ENCODE results near the gene MEFV.

Gene MEFV

GRCh38 chr16:3295783-3296182 is 39.4 kb upstream of the MEFV start:
- H3K27ac ChIP-seq (ENCODE audit: poor library complexity, severe bottlenecking), result no peak overlapping the region
- no peak for ATAC-seq (ENCODE audit: low read depth)
- peaks cover 44% of the 10 kb centered on the region for H3K36me3 ChIP-seq (ENCODE audit: low read depth)
- TF ChIP-seq CTCF (IDR thresholded peaks at IDR 0.05; ENCODE audit: poor library complexity, severe bottlenecking), result no peak
- no peaks in the 10 kb centered on the region for H3K27me3 ChIP-seq (ENCODE audit: insufficient read depth, poor library complexity, severe bottlenecking)
- no peak overlapping the region for H3K4me3 ChIP-seq (ENCODE audit: severe bottlenecking)
- DNase-seq (ENCODE audit: low spot score), result no peak
- no peaks in the 10 kb centered on the region for H3K4me1 ChIP-seq (ENCODE audit: insufficient read depth, poor library complexity, severe bottlenecking)
- peaks cover 21% of the 10 kb centered on the region for H3K9me3 ChIP-seq (ENCODE audit: severe bottlenecking)

- H3K36me3 ChIP-seq (ENCODE audit: low read depth), result peaks cover 50% of the 10 kb centered on the region
- H3K9me3 ChIP-seq (ENCODE audit: severe bottlenecking), result peaks cover 26% of the 10 kb centered on the region
- no peaks in the 10 kb centered on the region for H3K27me3 ChIP-seq (ENCODE audit: insufficient read depth, poor library complexity, severe bottlenecking)
- no peak overlapping the region for H3K4me3 ChIP-seq (ENCODE audit: severe bottlenecking)
- H3K4me1 ChIP-seq (ENCODE audit: insufficient read depth, poor library complexity, severe bottlenecking), result no peaks in the 10 kb centered on the region
- no peak for DNase-seq (ENCODE audit: low spot score)
- no peak for ATAC-seq (ENCODE audit: low read depth)
- H3K27ac ChIP-seq (ENCODE audit: poor library complexity, severe bottlenecking), result no peak overlapping the region
- no peak for TF ChIP-seq CTCF (IDR thresholded peaks at IDR 0.05; ENCODE audit: poor library complexity, severe bottlenecking)
Observed at GRCh38 chr16:3295209-3295608, 38.8 kb upstream of the MEFV start.

DNA sequence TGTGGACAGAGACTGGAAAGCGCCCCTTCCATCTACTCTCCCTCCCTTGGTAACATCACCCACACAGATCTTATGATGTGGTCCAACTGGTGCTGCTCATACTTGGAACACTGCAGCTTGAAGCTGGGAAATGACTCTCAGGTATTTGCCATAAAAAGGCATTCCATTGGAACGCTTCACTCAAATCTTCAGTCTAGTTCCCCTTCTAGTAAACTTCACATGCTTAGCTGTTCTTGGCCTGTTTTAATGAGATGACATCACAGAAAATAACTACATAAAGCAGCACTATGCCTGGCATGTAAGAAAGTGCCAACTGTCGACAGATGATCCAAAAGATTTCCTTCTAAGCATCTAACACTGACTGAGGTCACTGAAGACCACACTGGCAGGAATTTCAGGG is 36.2 kb upstream of the MEFV start:
- TF ChIP-seq CTCF (IDR thresholded peaks at IDR 0.05; ENCODE audit: poor library complexity, severe bottlenecking), result no peak
- no peak overlapping the region for H3K27ac ChIP-seq (ENCODE audit: poor library complexity, severe bottlenecking)
- peaks cover 61% of the 10 kb centered on the region for H3K36me3 ChIP-seq (ENCODE audit: low read depth)
- H3K9me3 ChIP-seq (ENCODE audit: severe bottlenecking), result peaks cover 35% of the 10 kb centered on the region
- H3K4me3 ChIP-seq (ENCODE audit: severe bottlenecking), result no peak overlapping the region
- no peaks in the 10 kb centered on the region for H3K4me1 ChIP-seq (ENCODE audit: insufficient read depth, poor library complexity, severe bottlenecking)
- DNase-seq (ENCODE audit: low spot score) (no peak), ATAC-seq (ENCODE audit: low read depth) (no peak)
- H3K27me3 ChIP-seq (ENCODE audit: insufficient read depth, poor library complexity, severe bottlenecking), result no peaks in the 10 kb centered on the region

DNA sequence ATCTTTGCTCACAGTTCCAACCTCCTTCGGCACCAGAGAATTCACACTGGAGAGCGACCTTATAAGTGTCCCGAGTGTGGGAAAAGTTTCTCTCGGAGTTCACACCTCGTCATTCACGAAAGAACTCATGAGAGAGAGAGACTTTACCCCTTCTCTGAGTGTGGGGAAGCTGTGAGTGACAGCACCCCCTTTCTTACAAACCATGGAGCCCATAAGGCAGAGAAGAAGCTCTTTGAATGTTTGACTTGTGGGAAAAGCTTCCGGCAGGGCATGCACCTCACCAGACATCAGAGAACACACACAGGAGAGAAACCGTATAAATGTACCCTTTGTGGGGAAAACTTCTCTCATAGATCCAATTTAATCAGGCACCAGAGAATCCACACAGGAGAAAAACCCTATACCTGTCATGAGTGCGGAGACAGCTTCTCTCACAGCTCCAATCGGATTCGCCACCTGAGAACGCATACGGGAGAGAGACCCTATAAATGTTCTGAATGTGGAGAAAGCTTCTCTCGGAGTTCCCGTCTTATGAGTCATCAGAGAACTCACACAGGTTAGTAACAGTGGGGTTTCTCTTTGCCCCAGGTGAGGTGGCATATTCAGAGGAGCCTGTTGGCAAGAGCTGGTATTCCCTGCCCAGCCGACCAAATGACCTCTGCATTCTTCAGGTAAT is 33.7 kb upstream of the MEFV start:
- Histone ChIP-seq H3K36me3 (ENCODE audit: low read depth) (peaks cover 81% of the 10 kb centered on the region), H3K27me3 (ENCODE audit: insufficient read depth, poor library complexity, severe bottlenecking) (no peaks in the 10 kb centered on the region), H3K4me1 (ENCODE audit: insufficient read depth, poor library complexity, severe bottlenecking) (no peaks in the 10 kb centered on the region), H3K4me3 (ENCODE audit: severe bottlenecking) (no peak overlapping the region), H3K27ac (ENCODE audit: poor library complexity, severe bottlenecking) (no peak overlapping the region), H3K9me3 (ENCODE audit: severe bottlenecking) (peaks cover 40% of the 10 kb centered on the region)
- DNase-seq (ENCODE audit: low spot score) (no peak), ATAC-seq (ENCODE audit: low read depth) (no peak)
- TF ChIP-seq CTCF (IDR thresholded peaks at IDR 0.05; ENCODE audit: poor library complexity, severe bottlenecking), result no peak

DNA sequence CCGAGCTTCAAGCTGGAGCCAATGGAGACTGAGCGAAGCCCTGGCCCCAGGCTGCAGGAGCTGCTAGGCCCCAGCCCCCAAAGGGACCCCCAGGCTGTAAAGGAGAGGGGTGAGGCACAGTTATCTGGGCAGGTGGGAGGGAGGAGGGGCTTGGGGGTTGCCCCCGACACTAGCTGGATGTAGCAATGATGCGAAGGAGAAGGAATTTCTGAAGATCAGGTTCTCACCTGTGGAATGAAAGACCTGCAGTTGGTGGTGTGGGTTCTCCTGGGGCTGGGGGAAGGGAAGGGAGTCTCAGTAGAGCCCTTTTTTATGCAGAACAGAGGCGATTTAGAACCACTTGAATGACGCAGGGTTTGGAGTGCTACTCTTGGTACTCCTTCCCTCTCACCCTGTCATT is 28.7 kb upstream of the MEFV start:
- H3K4me1 ChIP-seq (ENCODE audit: insufficient read depth, poor library complexity, severe bottlenecking), result no peaks in the 10 kb centered on the region
- peak overlapping the region; percentile 88 for H3K4me3 ChIP-seq (ENCODE audit: severe bottlenecking)
- no peaks in the 10 kb centered on the region for H3K27me3 ChIP-seq (ENCODE audit: insufficient read depth, poor library complexity, severe bottlenecking)
- peaks cover 46% of the 10 kb centered on the region for H3K36me3 ChIP-seq (ENCODE audit: low read depth)
- no peak overlapping the region for H3K27ac ChIP-seq (ENCODE audit: poor library complexity, severe bottlenecking)
- peaks cover 22% of the 10 kb centered on the region for H3K9me3 ChIP-seq (ENCODE audit: severe bottlenecking)
- DNase-seq (ENCODE audit: low spot score) (no peak), ATAC-seq (ENCODE audit: low read depth) (no peak)
- TF ChIP-seq CTCF (IDR thresholded peaks at IDR 0.05; ENCODE audit: poor library complexity, severe bottlenecking), result no peak

All from RWPE2 (cell line).